Keratinocyte (primary cell): ENCODE results near the gene GALP.

Source experiments
- EZH2 ChIP-seq: IDR thresholded peaks from one replicate; pipeline ENCODE4 v1.6.1; 2012; ENCODE audit warnings: inconsistent platforms, mild to moderate bottlenecking, low read length, moderate library complexity
- TF ChIP-seq, protein P1 (sequence below), 3 experiments: IDR thresholded peaks in 1 of 3; conservative IDR thresholded peaks in 1 of 3; optimal IDR thresholded peaks in 1 of 3; 2 replicates in 2 of 3; 3 replicates in 1 of 3; pipeline versions ENCODE3 to v1.5.1; 2011; ENCODE audit warnings: low read length in 3 of 3, mild to moderate bottlenecking in 3 of 3, moderate library complexity in 2 of 3, control low read depth in 1 of 3, inconsistent platforms in 1 of 3; ENCODE audit not compliant: insufficient read depth in 2 of 3; ENCODE audit errors: extremely low read depth in 1 of 3

DNA sequence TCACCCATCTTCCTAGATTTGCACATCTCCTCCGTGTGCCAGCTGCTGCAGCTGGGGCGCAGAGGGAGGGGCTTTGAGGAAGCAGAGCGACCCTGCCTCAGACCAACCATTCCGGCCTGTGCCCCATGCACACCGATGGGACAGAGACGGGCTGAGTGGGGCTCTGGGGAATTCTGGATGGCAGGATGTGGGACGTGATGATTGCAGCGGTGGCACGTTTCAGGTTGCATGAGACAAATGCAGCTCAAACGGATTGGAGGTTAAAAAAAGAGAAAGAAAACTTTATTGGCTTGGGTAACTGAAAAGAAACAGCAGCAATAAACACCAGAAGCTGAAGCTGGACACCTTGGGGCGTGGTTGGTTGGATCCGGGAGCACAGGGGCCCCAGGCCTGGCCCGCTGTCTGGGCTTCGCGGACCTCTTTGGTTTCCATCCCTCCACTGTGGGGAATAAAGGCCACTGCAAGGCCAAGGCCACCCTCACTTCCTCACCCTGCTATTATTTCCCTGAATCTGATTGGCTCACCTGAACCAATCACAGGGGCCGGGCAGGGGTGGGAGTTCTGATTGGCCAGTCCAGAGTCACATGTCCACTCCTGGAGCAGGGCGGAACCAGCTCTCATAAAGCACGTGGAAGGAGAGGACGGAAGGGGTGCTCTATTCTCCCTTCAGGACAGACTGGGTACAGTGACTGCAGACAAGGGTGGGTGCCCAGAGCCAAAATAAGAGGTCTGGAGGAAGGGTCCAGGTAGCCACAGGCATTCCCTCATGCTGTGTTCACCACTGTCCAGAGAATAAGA lies 48.6 kb upstream of the GALP start:
- TF ChIP-seq, protein P1, sequence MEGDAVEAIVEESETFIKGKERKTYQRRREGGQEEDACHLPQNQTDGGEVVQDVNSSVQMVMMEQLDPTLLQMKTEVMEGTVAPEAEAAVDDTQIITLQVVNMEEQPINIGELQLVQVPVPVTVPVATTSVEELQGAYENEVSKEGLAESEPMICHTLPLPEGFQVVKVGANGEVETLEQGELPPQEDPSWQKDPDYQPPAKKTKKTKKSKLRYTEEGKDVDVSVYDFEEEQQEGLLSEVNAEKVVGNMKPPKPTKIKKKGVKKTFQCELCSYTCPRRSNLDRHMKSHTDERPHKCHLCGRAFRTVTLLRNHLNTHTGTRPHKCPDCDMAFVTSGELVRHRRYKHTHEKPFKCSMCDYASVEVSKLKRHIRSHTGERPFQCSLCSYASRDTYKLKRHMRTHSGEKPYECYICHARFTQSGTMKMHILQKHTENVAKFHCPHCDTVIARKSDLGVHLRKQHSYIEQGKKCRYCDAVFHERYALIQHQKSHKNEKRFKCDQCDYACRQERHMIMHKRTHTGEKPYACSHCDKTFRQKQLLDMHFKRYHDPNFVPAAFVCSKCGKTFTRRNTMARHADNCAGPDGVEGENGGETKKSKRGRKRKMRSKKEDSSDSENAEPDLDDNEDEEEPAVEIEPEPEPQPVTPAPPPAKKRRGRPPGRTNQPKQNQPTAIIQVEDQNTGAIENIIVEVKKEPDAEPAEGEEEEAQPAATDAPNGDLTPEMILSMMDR (optimal IDR thresholded peaks at IDR 0.05 in 1 of 3, IDR thresholded peaks at IDR 0.05 in 1 of 3, conservative IDR thresholded peaks at IDR 0.05 in 1 of 3; ENCODE audit: extremely low read depth in 1 of 3, insufficient read depth in 2 of 3, low read length in 3 of 3) = no peak
- TF ChIP-seq EZH2 = no peak
